HEK293T (cell line): ENCODE results near the gene GSG1L2.

ENCODE experiments used
- ARNT ChIP-seq: fragments of 450-650 bp; IDR thresholded peaks from 2 replicates; pipeline ENCODE4 v1.6.1; 2017; ENCODE audit warnings: mild to moderate bottlenecking
- LEF1 ChIP-seq: fragments of 450-650 bp; IDR thresholded peaks from 2 replicates; pipeline ENCODE4 v1.6.1; 2017; ENCODE audit warnings: mild to moderate bottlenecking, borderline replicate concordance

DNA sequence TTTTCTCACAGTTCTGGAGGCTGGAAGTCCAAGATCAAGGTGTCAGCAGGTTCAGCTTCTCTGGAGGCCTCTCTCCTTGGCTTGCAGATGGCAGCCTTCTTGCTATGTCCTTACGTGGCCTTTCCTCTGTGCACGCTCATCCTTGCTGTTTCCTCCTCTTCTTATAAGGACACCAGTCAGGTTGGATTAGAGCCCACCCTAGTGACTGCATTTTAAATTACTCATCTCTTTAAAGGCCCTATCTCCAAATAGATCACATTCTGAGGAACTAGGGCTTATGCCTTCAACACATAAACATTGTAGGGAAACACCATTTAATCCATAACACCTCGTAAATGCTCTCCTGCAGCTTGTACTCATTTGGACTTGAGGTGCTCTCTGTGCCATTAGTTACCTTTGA, 66.8 kb downstream of the GSG1L2 start:
- TF ChIP-seq LEF1, result no peak
- TF ChIP-seq ARNT, result no peak
